K562 (cell line): ENCODE results near the gene DENND10. TPM values are rescaled to one million over a fixed set of nuclear protein-coding genes. Genes with fewer than 3 reads are reported as not detected.

ENCODE experiments used
- DIDO1 ChIP-seq: fragments of 450-650 bp; IDR thresholded peaks from 2 replicates; pipeline ENCODE4 v1.6.1; 2016; ENCODE audit warnings: low read depth, missing biosample characterization, missing genetic modification characterization
- PTTG1 ChIP-seq: fragments of 450-650 bp; IDR thresholded peaks from 2 replicates; pipeline ENCODE4 v1.6.1; 2016; ENCODE audit warnings: low read depth, mild to moderate bottlenecking, missing genetic modification characterization, missing compliant biosample characterization
- SRSF7 ChIP-seq: fragments of 200-400 bp; formaldehyde crosslinking; optimal IDR thresholded peaks from 2 replicates; pipeline ENCODE3; 2017; ENCODE audit warnings: mild to moderate bottlenecking, low read depth, low read length
- TAF1 ChIP-seq: IDR thresholded peaks from 2 replicates; pipeline ENCODE4 v1.6.1; 2011; ENCODE audit warnings: mild to moderate bottlenecking, low read length, moderate library complexity; ENCODE audit not compliant: insufficient read depth, control insufficient read depth, severe bottlenecking; ENCODE audit errors: extremely low read depth
- U2AF1 ChIP-seq: fragments of 200-400 bp; formaldehyde crosslinking; optimal IDR thresholded peaks from 2 replicates; pipeline ENCODE3; 2017; ENCODE audit warnings: mild to moderate bottlenecking, low read depth, low read length, moderate library complexity
- ZBTB34 ChIP-seq: fragments of 250-450 bp; sonication (Bioruptor Pico); IDR thresholded peaks from 2 replicates; pipeline ENCODE4 v1.8.0; 2021; ENCODE audit warnings: mild to moderate bottlenecking, moderate library complexity
- ZNF354B ChIP-seq: fragments of 250-450 bp; sonication (Bioruptor Pico); IDR thresholded peaks from 2 replicates; pipeline ENCODE4 v1.4.0; 2020
- ZNF518B ChIP-seq: fragments of 250-450 bp; sonication (Bioruptor Pico); IDR thresholded peaks from 2 replicates; pipeline ENCODE4 v1.5.0; 2021; ENCODE audit warnings: mild to moderate bottlenecking, moderate library complexity
- ZNF589 ChIP-seq: fragments of 200-800 bp; sonication (Bioruptor generic); IDR thresholded peaks from 2 replicates; pipeline ENCODE4 v1.6.1; 2016; ENCODE audit warnings: low read depth, missing genetic modification characterization, missing compliant biosample characterization
- polyA plus RNA-seq, 8 experiments: library from polyadenylated mRNA; depleted of rRNA in 4 of 8; stranded (reverse) in 5 of 8; unstranded in 3 of 8; fragments of >200 nt; fragmentation: Nextera tagmentation in 2 of 8; fragmentation: Illumina TruSeq in 1 of 8; extraction: Ambion mirVana in 2 of 8; extraction: Trizol in 1 of 8; gene quantifications; 2 replicates each; pipeline versions ENCODE4 v1.2.1 to v1.2.3, GENCODE V29; 2011 to 2014; ENCODE audit warnings: inconsistent platforms in 1 of 8, missing spikeins in 1 of 8
- total RNA-seq, 7 experiments: library from RNA; depleted of rRNA in 6 of 7; stranded (reverse); fragments of >200 nt in 6 of 7; fragmentation: Illumina TruSeq in 2 of 7; extraction: Trizol in 2 of 7; gene quantifications; 2 replicates each; pipeline versions ENCODE4 v1.2.1 to v1.2.3, GENCODE V29; 2011 to 2021; ENCODE audit warnings: low replicate concordance in 1 of 7
- TF ChIP-seq, protein P1 (sequence below), 3 experiments: IDR thresholded peaks in 2 of 3; conservative IDR thresholded peaks in 1 of 3; 2 replicates each; pipeline ENCODE4 v1.5.1; 2011 to 2012; ENCODE audit warnings: low read length in 3 of 3, mild to moderate bottlenecking in 3 of 3, control low read depth in 2 of 3, improper control_type of control experiment in 1 of 3, inconsistent platforms in 1 of 3, low read depth in 1 of 3, mixed read lengths in 1 of 3, moderate library complexity in 1 of 3; ENCODE audit not compliant: insufficient read depth in 2 of 3
- TF ChIP-seq, protein P2 (sequence below), 2 experiments: fragments of 450-650 bp in 1 of 2; IDR thresholded peaks; 2 replicates each; pipeline ENCODE4 v1.6.1; 2011 to 2017; ENCODE audit warnings: low read depth in 2 of 2, antibody characterized with exemption in 1 of 2, borderline replicate concordance in 1 of 2, low read length in 1 of 2, mild to moderate bottlenecking in 1 of 2, mixed read lengths in 1 of 2; ENCODE audit not compliant: control insufficient read depth in 1 of 2
- TF ChIP-seq, protein P3 (sequence below): fragments of 450-650 bp; conservative IDR thresholded peaks from 2 replicates; pipeline ENCODE4 v1.6.1; 2016; ENCODE audit warnings: missing genetic modification characterization, low read depth, mild to moderate bottlenecking, control low read depth, missing compliant biosample characterization
- TF ChIP-seq, protein P4 (sequence below): fragments of 450-650 bp; IDR thresholded peaks from 2 replicates; pipeline ENCODE4 v1.6.1; 2016; ENCODE audit warnings: low read depth, mild to moderate bottlenecking, moderate library complexity

Gene DENND10
- total and polyA plus RNA-seq, 9 of the 15 experiments (the other 6 are each of a cell fraction or from before 2014, with no cell fraction given), result 9.4 to 20.0 (median 12.5) TPM

DNA sequence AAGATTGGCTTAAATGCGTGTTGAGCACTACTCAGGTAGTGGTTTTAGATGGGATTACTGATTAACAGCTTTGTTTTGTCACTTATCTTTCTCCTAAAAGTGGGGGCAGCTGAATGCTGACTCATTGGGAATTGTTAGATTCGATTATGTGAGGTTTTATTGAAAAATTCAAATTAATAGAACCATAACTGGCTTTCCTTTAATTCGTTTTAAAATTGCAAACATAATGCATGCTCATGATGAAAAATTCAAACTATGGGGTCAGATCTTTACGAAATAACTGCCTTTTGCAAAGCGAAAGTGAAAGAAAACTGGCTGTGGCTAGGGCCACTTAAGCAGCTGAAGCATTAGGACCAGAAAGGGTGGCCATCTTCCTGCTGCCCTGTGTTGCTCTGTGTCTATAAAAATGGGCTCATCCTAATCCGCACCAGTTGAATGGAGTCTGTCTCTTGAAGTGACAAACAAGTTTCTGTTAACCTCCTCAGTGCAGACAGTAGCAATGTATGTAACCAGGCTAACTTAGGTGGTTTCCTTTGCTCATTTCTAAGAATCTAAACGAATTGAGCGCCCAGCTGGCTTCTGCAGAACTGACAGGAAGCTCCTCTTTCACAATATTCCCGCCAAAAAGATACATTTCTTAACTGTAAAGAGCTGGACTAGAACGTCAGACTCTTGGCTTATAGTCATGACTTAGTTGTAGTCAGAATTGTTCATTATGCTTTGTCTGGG, 27.8 kb downstream of the DENND10 start (continued):
- TF ChIP-seq, protein P1, sequence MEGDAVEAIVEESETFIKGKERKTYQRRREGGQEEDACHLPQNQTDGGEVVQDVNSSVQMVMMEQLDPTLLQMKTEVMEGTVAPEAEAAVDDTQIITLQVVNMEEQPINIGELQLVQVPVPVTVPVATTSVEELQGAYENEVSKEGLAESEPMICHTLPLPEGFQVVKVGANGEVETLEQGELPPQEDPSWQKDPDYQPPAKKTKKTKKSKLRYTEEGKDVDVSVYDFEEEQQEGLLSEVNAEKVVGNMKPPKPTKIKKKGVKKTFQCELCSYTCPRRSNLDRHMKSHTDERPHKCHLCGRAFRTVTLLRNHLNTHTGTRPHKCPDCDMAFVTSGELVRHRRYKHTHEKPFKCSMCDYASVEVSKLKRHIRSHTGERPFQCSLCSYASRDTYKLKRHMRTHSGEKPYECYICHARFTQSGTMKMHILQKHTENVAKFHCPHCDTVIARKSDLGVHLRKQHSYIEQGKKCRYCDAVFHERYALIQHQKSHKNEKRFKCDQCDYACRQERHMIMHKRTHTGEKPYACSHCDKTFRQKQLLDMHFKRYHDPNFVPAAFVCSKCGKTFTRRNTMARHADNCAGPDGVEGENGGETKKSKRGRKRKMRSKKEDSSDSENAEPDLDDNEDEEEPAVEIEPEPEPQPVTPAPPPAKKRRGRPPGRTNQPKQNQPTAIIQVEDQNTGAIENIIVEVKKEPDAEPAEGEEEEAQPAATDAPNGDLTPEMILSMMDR (IDR thresholded peaks at IDR 0.05 in 2 of 3, conservative IDR thresholded peaks at IDR 0.05 in 1 of 3; ENCODE audit: insufficient read depth in 2 of 3, low read depth in 1 of 3, low read length in 3 of 3), result no peak
- TF ChIP-seq U2AF1 (no peak), SRSF7 (no peak), ZNF518B (CRISPR knock-in tag) (no peak), DIDO1 (tag) (no peak), ZNF354B (CRISPR knock-in tag) (no peak), PTTG1 (tag) (peak; percentile 18; the same call in 1 of the 2 replicates), ZBTB34 (no peak), TAF1 (no peak), ZNF589 (CRISPR knock-in tag) (no peak; the same call in 1 of the 2 replicates)
- TF ChIP-seq, protein P2, sequence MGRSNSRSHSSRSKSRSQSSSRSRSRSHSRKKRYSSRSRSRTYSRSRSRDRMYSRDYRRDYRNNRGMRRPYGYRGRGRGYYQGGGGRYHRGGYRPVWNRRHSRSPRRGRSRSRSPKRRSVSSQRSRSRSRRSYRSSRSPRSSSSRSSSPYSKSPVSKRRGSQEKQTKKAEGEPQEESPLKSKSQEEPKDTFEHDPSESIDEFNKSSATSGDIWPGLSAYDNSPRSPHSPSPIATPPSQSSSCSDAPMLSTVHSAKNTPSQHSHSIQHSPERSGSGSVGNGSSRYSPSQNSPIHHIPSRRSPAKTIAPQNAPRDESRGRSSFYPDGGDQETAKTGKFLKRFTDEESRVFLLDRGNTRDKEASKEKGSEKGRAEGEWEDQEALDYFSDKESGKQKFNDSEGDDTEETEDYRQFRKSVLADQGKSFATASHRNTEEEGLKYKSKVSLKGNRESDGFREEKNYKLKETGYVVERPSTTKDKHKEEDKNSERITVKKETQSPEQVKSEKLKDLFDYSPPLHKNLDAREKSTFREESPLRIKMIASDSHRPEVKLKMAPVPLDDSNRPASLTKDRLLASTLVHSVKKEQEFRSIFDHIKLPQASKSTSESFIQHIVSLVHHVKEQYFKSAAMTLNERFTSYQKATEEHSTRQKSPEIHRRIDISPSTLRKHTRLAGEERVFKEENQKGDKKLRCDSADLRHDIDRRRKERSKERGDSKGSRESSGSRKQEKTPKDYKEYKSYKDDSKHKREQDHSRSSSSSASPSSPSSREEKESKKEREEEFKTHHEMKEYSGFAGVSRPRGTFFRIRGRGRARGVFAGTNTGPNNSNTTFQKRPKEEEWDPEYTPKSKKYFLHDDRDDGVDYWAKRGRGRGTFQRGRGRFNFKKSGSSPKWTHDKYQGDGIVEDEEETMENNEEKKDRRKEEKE (IDR thresholded peaks at IDR 0.05; ENCODE audit: borderline replicate concordance in 1 of 2, control insufficient read depth in 1 of 2, low read depth in 2 of 2, low read length in 1 of 2), result no peak
- TF ChIP-seq, protein P3, sequence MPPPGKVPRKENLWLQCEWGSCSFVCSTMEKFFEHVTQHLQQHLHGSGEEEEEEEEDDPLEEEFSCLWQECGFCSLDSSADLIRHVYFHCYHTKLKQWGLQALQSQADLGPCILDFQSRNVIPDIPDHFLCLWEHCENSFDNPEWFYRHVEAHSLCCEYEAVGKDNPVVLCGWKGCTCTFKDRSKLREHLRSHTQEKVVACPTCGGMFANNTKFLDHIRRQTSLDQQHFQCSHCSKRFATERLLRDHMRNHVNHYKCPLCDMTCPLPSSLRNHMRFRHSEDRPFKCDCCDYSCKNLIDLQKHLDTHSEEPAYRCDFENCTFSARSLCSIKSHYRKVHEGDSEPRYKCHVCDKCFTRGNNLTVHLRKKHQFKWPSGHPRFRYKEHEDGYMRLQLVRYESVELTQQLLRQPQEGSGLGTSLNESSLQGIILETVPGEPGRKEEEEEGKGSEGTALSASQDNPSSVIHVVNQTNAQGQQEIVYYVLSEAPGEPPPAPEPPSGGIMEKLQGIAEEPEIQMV (tag), result no peak
- TF ChIP-seq, protein P4, sequence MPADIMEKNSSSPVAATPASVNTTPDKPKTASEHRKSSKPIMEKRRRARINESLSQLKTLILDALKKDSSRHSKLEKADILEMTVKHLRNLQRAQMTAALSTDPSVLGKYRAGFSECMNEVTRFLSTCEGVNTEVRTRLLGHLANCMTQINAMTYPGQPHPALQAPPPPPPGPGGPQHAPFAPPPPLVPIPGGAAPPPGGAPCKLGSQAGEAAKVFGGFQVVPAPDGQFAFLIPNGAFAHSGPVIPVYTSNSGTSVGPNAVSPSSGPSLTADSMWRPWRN, result no peak
